HG03175 (cell line): ENCODE data around the gene TELO2.

Experiments
- ATAC-seq: cut with Tn5 transposase; IDR thresholded peaks from one replicate; pipeline ENCODE4 v1.9.1; 2021; ENCODE audit warnings: mild to moderate bottlenecking, moderate library complexity; ENCODE audit not compliant: unreplicated experiment

TELO2 gene

DNA sequence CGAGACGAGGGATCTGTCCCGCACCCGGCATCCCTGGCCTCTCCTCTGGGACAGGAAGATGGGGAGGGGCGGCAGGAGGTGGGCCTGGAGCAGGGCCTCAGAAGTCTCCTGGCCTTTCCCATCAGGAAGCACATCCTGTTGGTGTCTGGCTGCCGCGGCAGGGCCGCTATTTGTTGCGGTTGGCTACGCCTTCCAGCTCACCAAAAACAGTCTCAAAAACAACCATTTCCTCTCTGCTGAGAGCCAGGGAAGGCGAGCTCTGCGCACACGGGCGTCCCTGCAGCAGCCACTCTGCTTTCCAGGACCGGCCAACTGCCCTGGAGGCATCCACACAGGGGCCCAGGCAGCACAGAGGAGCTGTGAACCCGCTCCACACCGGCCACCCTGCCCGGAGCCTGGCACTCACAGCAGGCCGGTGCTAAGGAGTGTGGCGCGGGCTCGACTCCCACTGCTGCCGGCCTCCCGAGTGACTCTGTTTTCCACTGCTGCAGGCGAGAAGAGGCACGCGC, 40.3 kb downstream of the TELO2 start, which contains the start of gene TMEM204:
TSS of gene TMEM204 (plus strand) at position 224 of the 509 bp plus-strand sequence. CDS start 610 bp downstream, outside the sequence.
- no peak for ATAC-seq

DNA sequence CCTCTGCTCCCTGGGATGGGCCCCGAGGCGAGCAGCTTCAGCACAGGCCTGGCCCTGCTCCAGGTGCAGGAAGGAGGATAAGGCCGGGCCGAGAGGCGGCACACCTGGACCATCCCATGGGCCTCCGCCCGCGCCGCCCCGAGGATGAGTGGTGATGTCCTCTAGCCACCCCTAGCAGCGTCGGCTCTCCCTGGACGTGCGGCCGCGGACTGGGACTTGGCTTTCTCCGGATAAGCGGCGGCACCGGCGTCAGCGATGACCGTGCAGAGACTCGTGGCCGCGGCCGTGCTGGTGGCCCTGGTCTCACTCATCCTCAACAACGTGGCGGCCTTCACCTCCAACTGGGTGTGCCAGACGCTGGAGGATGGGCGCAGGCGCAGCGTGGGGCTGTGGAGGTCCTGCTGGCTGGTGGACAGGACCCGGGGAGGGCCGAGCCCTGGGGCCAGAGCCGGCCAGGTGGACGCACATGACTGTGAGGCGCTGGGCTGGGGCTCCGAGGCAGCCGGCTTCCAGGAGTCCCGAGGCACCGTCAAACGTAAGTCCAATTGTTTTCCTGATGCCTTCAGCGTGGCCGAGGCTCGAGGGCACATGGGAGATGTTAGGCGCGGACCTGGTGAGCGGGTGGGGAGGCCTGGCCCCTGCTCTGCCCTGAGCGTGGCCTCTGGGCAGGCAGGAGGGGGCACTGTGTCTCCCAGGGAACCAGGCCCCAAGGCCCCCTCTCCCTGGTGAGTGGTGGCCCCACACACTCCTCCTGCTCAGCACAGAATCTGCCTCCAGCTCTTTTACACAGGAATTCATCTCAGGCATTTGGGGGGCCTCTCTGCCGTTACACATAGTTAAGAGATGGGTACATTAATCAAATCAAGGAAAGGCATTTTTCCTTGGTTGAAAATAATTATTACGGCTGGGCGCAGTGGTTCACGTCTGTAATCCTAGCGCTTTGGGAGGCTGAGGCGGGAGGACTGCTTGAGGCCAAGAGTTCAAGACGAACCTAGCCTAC, 41.2 kb downstream of the TELO2 start:
- no peak for ATAC-seq

DNA sequence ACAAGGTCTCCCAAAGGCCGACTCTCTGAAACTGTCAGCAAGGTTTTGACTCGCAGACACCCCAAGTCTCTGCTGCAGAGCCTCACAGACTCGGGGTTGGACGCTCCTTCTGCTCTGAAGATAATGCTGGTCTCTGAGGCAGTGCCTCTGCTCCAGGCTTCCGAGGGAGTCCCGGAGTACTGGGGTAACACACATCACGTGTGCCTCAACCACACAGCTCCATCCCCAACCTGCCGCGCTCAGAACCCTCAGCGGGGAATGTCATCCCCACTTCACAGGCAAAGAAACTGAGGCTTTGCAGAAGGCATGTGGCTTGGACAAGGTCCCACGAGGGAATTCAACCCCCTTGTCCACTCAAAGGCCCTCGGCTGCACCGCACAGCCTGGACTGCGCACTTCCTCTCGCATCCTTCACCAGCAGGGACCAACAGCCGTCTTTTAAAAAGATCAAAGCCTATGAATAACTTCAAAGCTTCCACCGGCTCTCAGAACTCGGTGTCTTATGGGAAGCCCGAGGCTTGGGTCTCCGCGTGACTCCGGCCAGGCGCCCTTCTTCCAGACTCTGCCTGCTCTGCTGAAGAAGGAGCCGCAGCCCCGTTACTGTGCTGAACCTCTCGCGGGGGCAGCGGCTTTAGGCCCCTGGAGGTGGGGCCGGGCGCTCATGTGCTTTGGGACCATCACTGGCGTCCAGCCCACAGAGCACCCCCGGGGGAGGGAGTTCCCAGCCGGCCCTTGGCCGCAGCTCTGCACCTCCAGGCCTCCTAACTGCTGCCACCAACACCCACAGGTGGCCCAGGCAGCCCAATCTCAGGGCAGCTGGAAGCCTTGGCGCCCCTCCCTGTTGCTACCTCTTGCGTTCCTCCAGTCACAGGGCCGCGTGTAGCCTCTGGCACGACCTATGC, 42.5 kb downstream of the TELO2 start:
- ATAC-seq, result no peak

- ATAC-seq, result no peak
Measured at GRCh38 chr16:1536601-1537000, 43.4 kb downstream of the TELO2 start.

DNA sequence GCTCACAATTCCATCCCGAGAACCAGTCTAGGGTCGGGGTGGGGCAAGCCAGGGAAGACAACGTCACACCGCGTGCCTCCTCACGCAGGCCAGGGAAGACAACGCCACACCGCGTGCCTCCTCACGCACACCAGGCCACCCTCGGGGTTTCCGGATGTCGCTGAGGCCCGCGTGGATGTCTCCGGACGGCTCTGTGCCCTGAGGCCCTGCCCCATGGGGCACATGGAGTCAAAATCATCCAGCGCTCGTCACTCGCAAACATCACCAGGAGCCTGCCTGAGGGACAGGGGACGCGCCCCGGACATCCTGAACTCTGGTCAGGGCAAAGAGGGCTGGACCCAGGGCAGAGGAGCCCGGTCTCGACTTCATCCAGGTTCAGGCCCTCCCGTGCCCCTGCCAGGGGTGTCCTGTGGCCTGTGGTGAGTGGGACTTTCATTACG, 44.0 kb downstream of the TELO2 start:
- ATAC-seq, result no peak

DNA sequence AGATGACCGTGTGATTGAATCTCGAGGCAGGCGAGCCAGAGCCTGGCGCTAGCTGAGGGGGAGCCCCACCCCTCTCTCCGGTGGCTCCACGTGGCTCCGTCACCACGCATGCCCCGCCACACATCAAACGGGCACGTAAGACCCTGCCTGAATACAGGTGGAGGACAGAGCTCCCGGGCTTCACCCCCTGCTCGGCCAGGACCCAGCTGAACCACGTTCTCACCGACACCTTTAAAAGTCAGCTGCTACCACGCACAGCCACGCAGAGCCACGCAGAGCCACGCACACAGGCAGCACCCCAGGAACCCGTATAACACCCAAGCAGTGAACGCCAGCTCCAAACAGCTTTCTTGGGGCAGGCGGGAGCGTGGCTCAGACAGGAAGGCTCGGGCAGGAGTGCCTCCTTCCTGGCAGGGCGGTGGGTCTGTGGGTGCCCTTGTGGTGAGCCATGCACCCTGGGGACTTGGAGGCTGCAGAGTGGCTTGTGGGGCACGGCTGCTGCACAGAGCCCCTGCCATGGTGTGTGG, 44.7 kb downstream of the TELO2 start:
- no peak for ATAC-seq

DNA sequence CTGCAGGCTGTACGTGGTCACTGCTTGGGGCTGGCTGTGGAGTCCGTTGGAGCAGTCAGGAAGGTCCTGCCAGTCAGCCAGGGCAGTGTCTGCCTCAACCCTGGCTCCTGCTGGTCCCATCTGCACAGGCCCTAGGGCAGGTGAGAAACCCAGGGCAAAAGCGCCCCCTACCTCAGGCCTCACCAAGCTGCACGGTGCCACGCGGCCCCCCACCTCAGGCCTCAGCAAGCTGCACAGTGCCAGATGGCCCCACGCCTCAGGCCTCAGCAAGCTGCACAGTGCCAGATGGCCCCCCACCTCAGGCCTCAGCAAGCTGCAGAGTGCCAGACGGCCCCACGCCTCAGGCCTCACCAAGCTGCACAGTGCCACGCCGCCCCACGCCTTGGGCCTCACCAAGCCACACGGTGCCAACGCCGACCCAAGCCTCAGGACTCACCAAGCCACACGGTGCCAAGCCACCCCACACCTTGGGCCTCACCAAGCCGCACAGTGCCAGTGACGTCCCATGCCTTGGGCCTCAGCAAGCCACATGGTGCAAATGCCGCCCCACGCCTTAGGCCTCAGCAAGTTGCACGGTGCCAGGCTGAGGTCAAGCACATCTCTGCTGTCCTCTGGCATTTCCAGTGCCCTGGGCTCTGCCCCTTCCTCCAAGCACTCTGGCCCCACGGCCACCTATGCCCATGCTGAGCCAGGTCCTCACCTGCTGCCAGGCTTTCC, 45.8 kb downstream of the TELO2 start:
- no peak for ATAC-seq

DNA sequence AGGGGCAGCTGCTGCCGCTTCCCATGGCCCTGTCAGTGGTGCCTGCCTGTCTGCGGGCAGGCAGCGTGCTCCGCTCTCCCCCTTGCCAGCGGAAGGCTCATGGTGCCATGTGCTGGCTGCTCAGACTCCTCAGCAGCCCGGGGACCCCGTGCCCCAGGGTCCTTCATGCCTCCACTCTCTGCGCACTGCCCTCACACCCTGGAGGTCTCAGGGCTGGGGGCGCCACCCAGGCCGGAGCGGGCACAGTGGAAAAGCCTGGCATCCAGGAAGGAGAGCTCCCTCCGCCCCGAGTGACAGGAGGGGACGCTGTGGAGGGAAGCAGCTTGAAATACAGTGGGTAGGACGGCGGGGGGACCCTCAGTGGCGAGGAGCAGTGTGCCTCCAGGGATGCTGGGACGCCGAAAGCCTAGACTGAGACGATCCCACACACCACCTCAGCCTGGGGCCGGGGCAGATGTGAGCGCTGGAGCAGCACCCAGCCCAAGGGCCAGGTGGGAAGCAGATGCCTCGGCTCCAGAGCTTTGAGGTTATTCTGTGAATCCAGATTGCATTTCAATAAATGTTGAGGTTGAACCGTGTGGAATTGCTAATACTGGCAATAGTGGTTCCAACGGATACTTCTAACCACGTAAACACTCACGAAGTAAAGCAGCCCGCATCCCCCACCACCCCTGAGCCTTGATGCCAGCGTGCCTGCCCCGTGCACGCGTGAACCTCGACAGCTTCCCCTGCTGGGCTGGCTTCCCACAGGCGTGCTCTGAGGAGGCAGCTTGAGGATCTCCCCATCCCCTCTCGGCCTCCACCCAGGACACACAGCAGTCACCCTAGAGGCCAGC, 46.8 kb downstream of the TELO2 start:
- ATAC-seq, result no peak

- no peak for ATAC-seq
Measured at GRCh38 chr16:1540556-1540855, 47.3 kb downstream of the TELO2 start.

DNA sequence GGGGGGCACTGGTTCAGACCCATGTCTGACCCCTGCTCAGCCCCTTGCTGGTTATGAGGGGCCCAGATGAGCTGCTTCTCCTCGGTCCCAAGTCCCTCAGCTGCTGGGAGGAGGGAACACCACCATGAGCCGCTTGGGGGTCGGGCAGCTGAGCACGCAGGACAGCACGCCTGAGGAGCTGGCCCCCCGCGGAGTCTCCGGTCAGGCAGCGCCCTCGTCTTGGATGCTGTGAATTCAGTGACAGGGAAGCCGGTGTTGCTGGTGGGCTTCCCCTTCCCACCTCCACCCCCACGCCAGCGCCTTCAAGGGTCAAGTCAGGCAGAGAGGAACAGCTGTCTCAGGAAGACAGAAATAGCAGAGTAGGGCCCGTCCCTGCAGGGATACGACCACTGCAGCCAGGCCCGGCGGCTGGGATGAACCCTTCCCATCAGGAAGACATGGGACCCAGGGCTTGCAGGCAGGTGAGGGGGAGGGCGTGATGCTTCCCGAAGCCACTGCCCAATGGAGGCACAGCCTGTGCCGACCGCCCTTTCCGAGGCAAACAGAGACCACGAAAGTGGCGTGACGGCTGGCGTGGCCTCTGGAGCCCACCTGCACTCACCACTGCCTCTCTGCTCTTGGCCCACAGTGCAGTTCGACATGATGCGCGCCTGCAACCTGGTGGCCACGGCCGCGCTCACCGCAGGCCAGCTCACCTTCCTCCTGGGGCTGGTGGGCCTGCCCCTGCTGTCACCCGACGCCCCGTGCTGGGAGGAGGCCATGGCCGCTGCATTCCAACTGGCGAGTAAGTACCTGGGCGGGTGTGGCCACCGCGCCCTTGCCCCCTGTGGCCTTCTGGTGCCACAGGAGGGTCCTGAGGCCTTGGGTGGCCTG, 48.4 kb downstream of the TELO2 start:
- ATAC-seq, result no peak

DNA sequence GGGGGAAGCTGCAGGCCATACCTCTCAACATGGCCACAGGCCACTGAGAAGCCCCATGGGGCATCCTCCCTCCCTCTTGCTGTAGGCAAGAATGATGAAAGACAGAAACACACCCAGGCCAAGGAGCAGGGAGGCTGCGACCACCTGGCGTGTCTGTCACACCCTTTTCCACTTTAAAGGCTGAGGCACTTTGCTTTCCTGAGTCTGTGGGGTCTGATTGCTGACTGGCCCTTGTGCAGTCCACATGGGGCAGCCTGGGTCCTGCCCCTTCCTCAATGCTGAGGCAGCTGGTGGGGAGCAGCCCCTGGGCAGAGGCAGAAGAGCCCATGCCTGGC, 49.0 kb downstream of the TELO2 start:
- no peak for ATAC-seq

- ATAC-seq, result no peak
Measured at GRCh38 chr16:1542533-1542932, 49.4 kb downstream of the TELO2 start.

DNA sequence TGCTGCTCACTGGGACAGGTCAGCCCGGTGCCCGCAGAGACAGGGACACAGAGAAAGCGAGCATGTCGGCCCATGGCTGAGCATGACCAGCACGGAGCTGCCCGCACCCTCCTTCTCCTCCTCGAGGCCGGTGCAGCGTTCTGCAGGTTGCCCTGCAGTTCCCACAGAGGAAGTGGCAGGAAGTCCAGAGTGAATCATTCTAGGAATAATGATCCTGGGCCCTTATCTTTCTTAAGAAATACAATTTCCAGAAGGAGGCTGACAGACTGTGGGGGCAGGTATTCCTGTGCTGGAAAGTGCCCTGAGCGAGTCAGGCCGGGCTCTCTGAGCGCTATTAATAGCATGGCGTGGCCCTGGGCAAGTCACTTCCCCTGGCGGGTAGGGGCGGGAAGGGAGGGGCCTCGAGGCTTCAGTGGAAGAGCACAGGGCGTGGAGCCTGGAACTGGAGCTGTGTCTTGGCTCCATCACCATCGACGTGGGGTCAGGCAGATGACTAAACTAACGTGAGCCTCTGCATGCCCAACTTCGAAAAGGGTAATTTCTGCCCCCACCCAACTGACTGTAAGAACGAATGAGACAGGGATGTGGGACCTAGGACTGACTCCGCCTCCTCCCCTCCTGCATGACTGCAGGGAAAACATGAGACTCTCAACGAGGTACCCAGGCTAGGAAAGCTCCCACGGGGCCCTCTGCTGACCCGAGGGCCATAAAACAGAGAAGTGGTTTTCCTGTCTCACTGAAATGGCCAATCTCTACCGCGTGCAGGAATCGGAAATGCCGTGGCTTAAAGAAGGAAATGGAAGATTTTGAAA, 50.1 kb downstream of the TELO2 start:
- ATAC-seq, result no peak

GRCh38 chr16:1545044-1546040, 52.2 kb downstream of the TELO2 start:
- no peak for ATAC-seq

GRCh38 chr16:1546430-1546829, 53.3 kb downstream of the TELO2 start:
- no peak for ATAC-seq

GRCh38 chr16:1548233-1548632, 55.1 kb downstream of the TELO2 start:
- no peak for ATAC-seq

- no peak for ATAC-seq
Measured at GRCh38 chr16:1548727-1549126, 55.6 kb downstream of the TELO2 start.
